ENCODE data around the gene HIVEP3. TPM values are rescaled to one million over a fixed set of nuclear protein-coding genes. Genes with fewer than 3 reads are reported as not detected.

The HIVEP3 gene
- total and polyA plus RNA-seq, 2 donors (not counting 1 experiment from before 2014, with no cell fraction given) = 2.0 to 5.1 TPM

DNA sequence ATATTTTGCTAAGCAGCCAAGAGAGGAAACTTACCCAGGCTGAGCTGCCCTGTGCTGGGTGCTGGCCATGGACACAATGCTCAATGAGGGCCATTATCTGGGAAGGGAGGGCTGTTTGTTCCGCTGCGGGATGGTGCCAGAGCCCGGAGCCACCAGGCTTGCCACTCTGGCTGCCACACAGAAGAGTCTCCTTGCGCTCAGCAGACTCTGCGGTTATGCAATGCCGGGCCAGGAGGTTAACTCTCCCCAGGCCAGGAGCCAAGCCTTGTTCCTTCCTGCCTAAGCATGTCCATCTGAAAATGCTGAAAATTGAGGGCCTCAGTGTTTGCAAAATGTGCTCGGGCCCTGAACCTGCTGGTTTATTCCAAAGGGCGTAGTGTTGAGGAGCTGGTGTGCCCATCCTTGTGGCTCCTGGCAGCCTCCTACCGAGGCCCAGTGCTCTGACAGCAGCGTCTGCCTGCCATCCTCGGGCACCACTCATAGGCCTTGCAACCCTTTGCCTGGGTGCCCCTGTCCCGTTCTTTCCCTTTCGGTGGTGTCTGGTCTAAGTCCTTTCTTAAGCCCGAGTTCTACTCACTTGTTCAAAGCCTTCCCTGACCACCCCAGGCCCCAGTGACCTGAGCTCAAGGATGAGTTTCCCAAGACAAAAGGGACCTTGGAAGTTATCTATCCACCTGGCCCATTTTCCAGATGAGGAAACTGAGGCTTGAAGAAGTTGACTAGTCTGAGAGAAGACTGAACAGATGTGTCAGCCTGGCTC lies 300.5 kb downstream of the HIVEP3 start:
- ChIA-PET CTCF (no interaction called here), POLR2A (no interaction called here)
- no peak overlapping the region for H2AFZ ChIP-seq (ENCODE audit: insufficient read depth, low read depth, low read length, poor library complexity, severe bottlenecking)
- no peak for ATAC-seq (ENCODE audit: low read depth)
- H3K9me3 Mint-ChIP-seq (ENCODE audit: insufficient read depth) = no peaks in the 10 kb centered on the region
- no peak overlapping the region for H3K4me2 ChIP-seq (replicated peaks; ENCODE audit: low read depth, low read length, poor library complexity, severe bottlenecking)
- WGBS (ENCODE audit: insufficient coverage) = 97% methylated on average over 13 of the region's 14 CpGs
- no peak for DNase-seq
- peaks cover 16 to 29% of the 10 kb centered on the region in 2 donors for H3K4me1 ChIP-seq (ENCODE audit: control insufficient read depth in 2 of 2, insufficient read depth in 2 of 2, low read length in 2 of 2)
- H3K27ac ChIP-seq (ENCODE audit: low read length in 2 of 2) = no peak overlapping the region
- H3K4me3 Mint-ChIP-seq = no peak overlapping the region
- H3K27me3 Mint-ChIP-seq = no peaks in the 10 kb centered on the region
- intact Hi-C loops (cut with micrococcal nuclease) = no loop called here
- H3K9me3 ChIP-seq (ENCODE audit: control extremely low read depth in 1 of 3, control insufficient read depth in 2 of 3, insufficient read depth in 1 of 3, low read length in 2 of 3) = no peaks in the 10 kb centered on the region
- H3K9ac ChIP-seq (ENCODE audit: low read length) = no peak overlapping the region
- no peak overlapping the region for H3K27ac Mint-ChIP-seq
- no peaks in the 10 kb centered on the region for H4K20me1 ChIP-seq (ENCODE audit: control insufficient read depth, insufficient read depth, low read length, poor library complexity, severe bottlenecking)
- no peaks in the 10 kb centered on the region for H3K27me3 ChIP-seq (replicated peaks in 1 of 4; ENCODE audit: control extremely low read depth in 1 of 4, control insufficient read depth in 3 of 4, insufficient read depth in 4 of 4, low read length in 3 of 4)
- H3K79me2 ChIP-seq (ENCODE audit: control insufficient read depth, insufficient read depth, low read length) = peaks cover 51% of the 10 kb centered on the region
- H3K4me1 Mint-ChIP-seq = peaks cover 43% of the 10 kb centered on the region
- no peak overlapping the region for H3K4me3 ChIP-seq (ENCODE audit: control extremely low read depth in 1 of 5, extremely low read depth in 1 of 5, insufficient read depth in 1 of 5, low read depth in 2 of 5, low read length in 4 of 5)
- no peak for TF ChIP-seq EZH2 (IDR thresholded peaks at IDR 0.05; ENCODE audit: borderline replicate concordance, insufficient read depth, low read depth, low read length, poor library complexity, severe bottlenecking)
- TF ChIP-seq, protein P1, sequence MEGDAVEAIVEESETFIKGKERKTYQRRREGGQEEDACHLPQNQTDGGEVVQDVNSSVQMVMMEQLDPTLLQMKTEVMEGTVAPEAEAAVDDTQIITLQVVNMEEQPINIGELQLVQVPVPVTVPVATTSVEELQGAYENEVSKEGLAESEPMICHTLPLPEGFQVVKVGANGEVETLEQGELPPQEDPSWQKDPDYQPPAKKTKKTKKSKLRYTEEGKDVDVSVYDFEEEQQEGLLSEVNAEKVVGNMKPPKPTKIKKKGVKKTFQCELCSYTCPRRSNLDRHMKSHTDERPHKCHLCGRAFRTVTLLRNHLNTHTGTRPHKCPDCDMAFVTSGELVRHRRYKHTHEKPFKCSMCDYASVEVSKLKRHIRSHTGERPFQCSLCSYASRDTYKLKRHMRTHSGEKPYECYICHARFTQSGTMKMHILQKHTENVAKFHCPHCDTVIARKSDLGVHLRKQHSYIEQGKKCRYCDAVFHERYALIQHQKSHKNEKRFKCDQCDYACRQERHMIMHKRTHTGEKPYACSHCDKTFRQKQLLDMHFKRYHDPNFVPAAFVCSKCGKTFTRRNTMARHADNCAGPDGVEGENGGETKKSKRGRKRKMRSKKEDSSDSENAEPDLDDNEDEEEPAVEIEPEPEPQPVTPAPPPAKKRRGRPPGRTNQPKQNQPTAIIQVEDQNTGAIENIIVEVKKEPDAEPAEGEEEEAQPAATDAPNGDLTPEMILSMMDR (IDR thresholded peaks at IDR 0.05) = no peak
- peaks cover 0 to 7% of the 10 kb centered on the region in 2 experiments for H3K36me3 ChIP-seq (replicated peaks in 1 of 2; ENCODE audit: control extremely low read depth in 1 of 2, control insufficient read depth in 1 of 2, extremely low read depth in 1 of 2, insufficient read depth in 2 of 2, low read length in 1 of 2)

DNA sequence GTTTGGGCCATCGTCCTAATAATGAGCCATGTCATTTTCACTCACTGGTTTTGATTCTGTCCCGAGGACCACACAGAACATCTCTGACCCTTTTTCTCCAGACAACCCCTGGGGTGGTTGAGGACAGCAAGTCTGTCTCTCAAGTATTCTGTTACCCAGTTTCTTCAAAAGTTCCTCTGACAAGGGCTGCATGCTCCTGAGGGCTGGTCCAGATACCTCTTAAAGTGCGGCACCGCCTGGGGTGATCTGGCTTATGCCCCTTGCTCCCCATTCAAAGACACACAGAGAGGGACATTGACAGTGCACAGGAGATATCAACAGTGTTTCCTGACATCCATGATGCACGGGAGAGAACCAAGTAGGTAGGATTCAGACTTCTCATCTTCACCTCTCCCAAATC lies 301.4 kb downstream of the HIVEP3 start:
- Histone ChIP-seq H3K9ac (ENCODE audit: low read length) (no peak overlapping the region), H2AFZ (ENCODE audit: insufficient read depth, low read depth, low read length, poor library complexity, severe bottlenecking) (no peak overlapping the region), H3K36me3 (replicated peaks in 1 of 2; ENCODE audit: control extremely low read depth in 1 of 2, control insufficient read depth in 1 of 2, extremely low read depth in 1 of 2, insufficient read depth in 2 of 2, low read length in 1 of 2) (peaks cover 0 to 7% of the 10 kb centered on the region in 2 experiments), H3K4me2 (replicated peaks; ENCODE audit: low read depth, low read length, poor library complexity, severe bottlenecking) (no peak overlapping the region), H3K4me1 (ENCODE audit: control insufficient read depth in 2 of 2, insufficient read depth in 2 of 2, low read length in 2 of 2) (peaks cover 7 to 19% of the 10 kb centered on the region in 2 donors), H3K4me3 (ENCODE audit: control extremely low read depth in 1 of 5, extremely low read depth in 1 of 5, insufficient read depth in 1 of 5, low read depth in 2 of 5, low read length in 4 of 5) (no peak overlapping the region), H3K79me2 (ENCODE audit: control insufficient read depth, insufficient read depth, low read length) (peaks cover 41% of the 10 kb centered on the region), H3K27ac (ENCODE audit: low read length in 2 of 2) (no peak overlapping the region), H3K9me3 (ENCODE audit: control extremely low read depth in 1 of 3, control insufficient read depth in 2 of 3, insufficient read depth in 1 of 3, low read length in 2 of 3) (no peaks in the 10 kb centered on the region), H3K27me3 (replicated peaks in 1 of 4; ENCODE audit: control extremely low read depth in 1 of 4, control insufficient read depth in 3 of 4, insufficient read depth in 4 of 4, low read length in 3 of 4) (no peaks in the 10 kb centered on the region), H4K20me1 (ENCODE audit: control insufficient read depth, insufficient read depth, low read length, poor library complexity, severe bottlenecking) (no peaks in the 10 kb centered on the region)
- TF ChIP-seq, protein P1 (IDR thresholded peaks at IDR 0.05) = no peak
- TF ChIP-seq EZH2 (IDR thresholded peaks at IDR 0.05; ENCODE audit: borderline replicate concordance, insufficient read depth, low read depth, low read length, poor library complexity, severe bottlenecking) = no peak
- intact Hi-C loops (cut with micrococcal nuclease) = no loop called here
- Mint-ChIP-seq H3K4me1 (peaks cover 34% of the 10 kb centered on the region), H3K9me3 (ENCODE audit: insufficient read depth) (no peaks in the 10 kb centered on the region), H3K27ac (no peak overlapping the region), H3K4me3 (no peak overlapping the region), H3K27me3 (no peaks in the 10 kb centered on the region)
- ATAC-seq (ENCODE audit: low read depth) (no peak), DNase-seq (no peak)
- 88% methylated on average over 4 of the region's 5 CpGs for WGBS (ENCODE audit: insufficient coverage)
- ChIA-PET CTCF (no interaction called here), POLR2A (no interaction called here)
